CD4-positive, alpha-beta T cell treated with Interleukin-17A for 1 hour (primary cell): ENCODE measurements around the gene ESPNL.

Source experiments
- DNase-seq: peaks from one replicate; pipeline ENCODE4 v3.0.0-alpha.2; 2020

Gene ESPNL

GRCh38 chr2:238116298-238117198 is 16.4 kb downstream of the ESPNL start:
- DNase-seq: no peak

GRCh38 chr2:238117199-238118154 is 17.3 kb downstream of the ESPNL start:
- DNase-seq: no peak

GRCh38 chr2:238119756-238120462 is 19.8 kb downstream of the ESPNL start:
- DNase-seq: no peak

GRCh38 chr2:238120463-238121298 is 20.5 kb downstream of the ESPNL start:
- no peak for DNase-seq

- no peak for DNase-seq
Observed at GRCh38 chr2:238121511-238122286, 21.6 kb downstream of the ESPNL start.

- DNase-seq: no peak
Observed at GRCh38 chr2:238122287-238123217, 22.4 kb downstream of the ESPNL start.

- no peak for DNase-seq
Observed at GRCh38 chr2:238123218-238123971, 23.3 kb downstream of the ESPNL start.

GRCh38 chr2:238123991-238124470 is 23.9 kb downstream of the ESPNL start:
- DNase-seq: no peak

- DNase-seq: no peak
Observed at GRCh38 chr2:238124488-238125126, 24.5 kb downstream of the ESPNL start.

- no peak for DNase-seq
Observed at GRCh38 chr2:238125127-238125885, 25.2 kb downstream of the ESPNL start.

- no peak for DNase-seq
Observed at GRCh38 chr2:238126338-238126737, 26.2 kb downstream of the ESPNL start.

GRCh38 chr2:238126775-238127164 is 26.6 kb downstream of the ESPNL start:
- DNase-seq: no peak

GRCh38 chr2:238127165-238128060 is 27.3 kb downstream of the ESPNL start:
- no peak for DNase-seq

GRCh38 chr2:238128061-238128440 is 27.9 kb downstream of the ESPNL start:
- no peak for DNase-seq

GRCh38 chr2:238128534-238129001 is 28.4 kb downstream of the ESPNL start:
- no peak for DNase-seq

GRCh38 chr2:238129166-238130010 is 29.2 kb downstream of the ESPNL start:
- DNase-seq: no peak
